T-helper 2 cell treated with Interferon-gamma antibody and Interleukin-4, amounts not matched to agents 5 μg/mL and 100 μg/mL, for 36 hours (primary cell): ENCODE results near the gene TRIM15.
"Not testable (repeated sequence)": the region's sequence is repeated elsewhere in the genome, so short reads cannot be mapped to it uniquely, and the experiment has no call there.

Source experiments
- DNase-seq: peaks from one replicate; pipeline ENCODE4 v3.0.0; 2021; ENCODE audit warnings: low spot score
- H3K27ac Mint-ChIP-seq: one replicate; pipeline ENCODE4 v1.8.0; 2021; ENCODE audit warnings: mild to moderate bottlenecking, mixed read lengths
- H3K27me3 Mint-ChIP-seq: one replicate; pipeline ENCODE4 v1.8.0; 2021; ENCODE audit warnings: low read depth, mixed read lengths
- H3K36me3 Mint-ChIP-seq: one replicate; pipeline ENCODE4 v1.8.0; 2021; ENCODE audit warnings: low read depth, mixed read lengths
- H3K4me1 Mint-ChIP-seq: one replicate; pipeline ENCODE4 v1.8.0; 2021; ENCODE audit warnings: low read depth, mixed read lengths
- H3K4me3 Mint-ChIP-seq: one replicate; pipeline ENCODE4 v1.8.0; 2022; ENCODE audit warnings: mild to moderate bottlenecking, moderate library complexity, mixed read lengths
- H3K9me3 Mint-ChIP-seq: one replicate; pipeline ENCODE4 v1.8.0; 2021; ENCODE audit warnings: mixed read lengths

Gene TRIM15

GRCh38 chr6:30135147-30135546, 28.2 kb upstream of the TRIM15 start:
- peaks cover 54% of the 10 kb centered on the region for H3K27me3 Mint-ChIP-seq
- H3K4me1 Mint-ChIP-seq = peaks cover 20% of the 10 kb centered on the region
- no peaks in the 10 kb centered on the region for H3K9me3 Mint-ChIP-seq
- no peak overlapping the region for H3K27ac Mint-ChIP-seq
- H3K36me3 Mint-ChIP-seq = no peaks in the 10 kb centered on the region
- no peak for DNase-seq
- no peak overlapping the region for H3K4me3 Mint-ChIP-seq

- H3K36me3 Mint-ChIP-seq = no peaks in the 10 kb centered on the region
- no peak within 1 kb of the TSS for H3K27ac Mint-ChIP-seq
- H3K4me3 Mint-ChIP-seq = no peak within 1 kb of the TSS
- H3K9me3 Mint-ChIP-seq = no peaks in the 10 kb centered on the region
- H3K27me3 Mint-ChIP-seq = peaks cover 51% of the 10 kb centered on the region
- H3K4me1 Mint-ChIP-seq = peaks cover 17% of the 10 kb centered on the region
- DNase-seq = no peak
Measured at GRCh38 chr6:30135757-30136156, 27.6 kb upstream of the TRIM15 start, which contains the start of gene TRIM40. Gene TRIM40, plus strand, starts transcription at chr6:30136140. Its CDS starts 897 bp downstream, at chr6:30137037.

GRCh38 chr6:30136570-30137286, 26.6 kb upstream of the TRIM15 start:
- Mint-ChIP-seq H3K36me3 (no peaks in the 10 kb centered on the region), H3K27ac (no peak overlapping the region), H3K9me3 (no peaks in the 10 kb centered on the region), H3K4me1 (peaks cover 15% of the 10 kb centered on the region), H3K4me3 (no peak overlapping the region), H3K27me3 (peaks cover 51% of the 10 kb centered on the region)
- no peak for DNase-seq

GRCh38 chr6:30140240-30140639, 23.1 kb upstream of the TRIM15 start:
- H3K4me3 Mint-ChIP-seq, DNase-seq, H3K36me3 Mint-ChIP-seq, H3K27ac Mint-ChIP-seq, H3K9me3 Mint-ChIP-seq: not testable (repeated sequence)
- peaks cover 61% of the 10 kb centered on the region for H3K27me3 Mint-ChIP-seq
- peaks cover 15% of the 10 kb centered on the region for H3K4me1 Mint-ChIP-seq

GRCh38 chr6:30142665-30143064, 20.7 kb upstream of the TRIM15 start:
- no peak overlapping the region for H3K4me3 Mint-ChIP-seq
- H3K27me3 Mint-ChIP-seq = peaks cover 61% of the 10 kb centered on the region
- H3K27ac Mint-ChIP-seq = no peak overlapping the region
- peaks cover 8% of the 10 kb centered on the region for H3K4me1 Mint-ChIP-seq
- H3K36me3 Mint-ChIP-seq = no peaks in the 10 kb centered on the region
- no peaks in the 10 kb centered on the region for H3K9me3 Mint-ChIP-seq
- DNase-seq = no peak

- H3K4me1 Mint-ChIP-seq = peaks cover 8% of the 10 kb centered on the region
- H3K27ac Mint-ChIP-seq = no peak overlapping the region
- H3K27me3 Mint-ChIP-seq = peaks cover 51% of the 10 kb centered on the region
- no peaks in the 10 kb centered on the region for H3K9me3 Mint-ChIP-seq
- DNase-seq = no peak
- no peak overlapping the region for H3K4me3 Mint-ChIP-seq
- H3K36me3 Mint-ChIP-seq = no peaks in the 10 kb centered on the region
Measured at GRCh38 chr6:30143780-30144179, 19.6 kb upstream of the TRIM15 start.

- Mint-ChIP-seq H3K4me3 (no peak overlapping the region), H3K36me3 (no peaks in the 10 kb centered on the region), H3K4me1 (peaks cover 7% of the 10 kb centered on the region), H3K27ac (no peak overlapping the region), H3K9me3 (no peaks in the 10 kb centered on the region), H3K27me3 (peaks cover 49% of the 10 kb centered on the region)
- no peak for DNase-seq
Measured at GRCh38 chr6:30144811-30145210, 18.5 kb upstream of the TRIM15 start.

GRCh38 chr6:30145818-30146217, 17.5 kb upstream of the TRIM15 start:
- peaks cover 50% of the 10 kb centered on the region for H3K27me3 Mint-ChIP-seq
- H3K27ac Mint-ChIP-seq = no peak overlapping the region
- no peak for DNase-seq
- H3K9me3 Mint-ChIP-seq = no peaks in the 10 kb centered on the region
- no peaks in the 10 kb centered on the region for H3K36me3 Mint-ChIP-seq
- H3K4me1 Mint-ChIP-seq = peaks cover 1% of the 10 kb centered on the region
- H3K4me3 Mint-ChIP-seq = no peak overlapping the region

GRCh38 chr6:30147096-30147495, 16.2 kb upstream of the TRIM15 start:
- Mint-ChIP-seq H3K4me3 (no peak overlapping the region), H3K27me3 (peaks cover 41% of the 10 kb centered on the region), H3K4me1 (peaks cover 4% of the 10 kb centered on the region), H3K9me3 (no peaks in the 10 kb centered on the region), H3K36me3 (no peaks in the 10 kb centered on the region), H3K27ac (no peak overlapping the region)
- DNase-seq = no peak

GRCh38 chr6:30149234-30149633, 14.1 kb upstream of the TRIM15 start:
- peaks cover 4% of the 10 kb centered on the region for H3K4me1 Mint-ChIP-seq
- H3K36me3 Mint-ChIP-seq = no peaks in the 10 kb centered on the region
- peaks cover 31% of the 10 kb centered on the region for H3K27me3 Mint-ChIP-seq
- DNase-seq = no peak
- no peaks in the 10 kb centered on the region for H3K9me3 Mint-ChIP-seq
- no peak overlapping the region for H3K27ac Mint-ChIP-seq
- no peak overlapping the region for H3K4me3 Mint-ChIP-seq

- no peak overlapping the region for H3K27ac Mint-ChIP-seq
- H3K4me1 Mint-ChIP-seq = peaks cover 4% of the 10 kb centered on the region
- H3K36me3 Mint-ChIP-seq = no peaks in the 10 kb centered on the region
- no peak for DNase-seq
- no peak overlapping the region for H3K4me3 Mint-ChIP-seq
- no peaks in the 10 kb centered on the region for H3K9me3 Mint-ChIP-seq
- H3K27me3 Mint-ChIP-seq = peaks cover 28% of the 10 kb centered on the region
Measured at GRCh38 chr6:30149858-30150550, 13.3 kb upstream of the TRIM15 start.

- H3K27me3 Mint-ChIP-seq = peaks cover 21% of the 10 kb centered on the region
- H3K9me3 Mint-ChIP-seq = no peaks in the 10 kb centered on the region
- peaks cover 4% of the 10 kb centered on the region for H3K4me1 Mint-ChIP-seq
- no peak overlapping the region for H3K27ac Mint-ChIP-seq
- no peaks in the 10 kb centered on the region for H3K36me3 Mint-ChIP-seq
- H3K4me3 Mint-ChIP-seq = no peak overlapping the region
- no peak for DNase-seq
Measured at GRCh38 chr6:30150671-30151395, 12.5 kb upstream of the TRIM15 start.

- peaks cover 4% of the 10 kb centered on the region for H3K4me1 Mint-ChIP-seq
Measured at GRCh38 chr6:30151580-30151979, 11.8 kb upstream of the TRIM15 start.

GRCh38 chr6:30152016-30152673, 11.2 kb upstream of the TRIM15 start:
- H3K4me1 Mint-ChIP-seq = peaks cover 4% of the 10 kb centered on the region
- no peak overlapping the region for H3K4me3 Mint-ChIP-seq
- H3K27ac Mint-ChIP-seq = no peak overlapping the region
- DNase-seq = no peak
- H3K36me3 Mint-ChIP-seq = no peaks in the 10 kb centered on the region
- H3K27me3 Mint-ChIP-seq = peaks cover 18% of the 10 kb centered on the region
- H3K9me3 Mint-ChIP-seq = no peaks in the 10 kb centered on the region

More at GRCh38 chr6:30151580-30151979, 11.8 kb upstream of the TRIM15 start:
- no peak for DNase-seq
- Mint-ChIP-seq H3K4me3 (no peak overlapping the region), H3K27me3 (peaks cover 18% of the 10 kb centered on the region), H3K27ac (no peak overlapping the region), H3K36me3 (no peaks in the 10 kb centered on the region), H3K9me3 (no peaks in the 10 kb centered on the region)
